Naive thymus-derived CD4-positive, alpha-beta T cell (primary cell): ENCODE measurements around the gene NELFB. TPM values are rescaled to one million over a fixed set of nuclear protein-coding genes. Genes with fewer than 3 reads are reported as not detected.

Experiments used
- ATAC-seq: fragments of 150-1000 bp; cut with Tn5 transposase; 2 replicates; pipeline ENCODE4 v1.10.0; 2021; ENCODE audit warnings: mild to moderate bottlenecking, moderate library complexity
- CTCF ChIA-PET: fragments of 350-600 bp; sonication (Branson Sonifier 250); formaldehyde crosslinking; loops from one replicate; lab custom pipeline; 2021; ENCODE audit warnings: antibody characterized with exemption; lab: Charles Lee
- POLR2A ChIA-PET: fragments of 350-600 bp; sonication (Branson Sonifier 250); formaldehyde crosslinking; loops from one replicate; lab custom pipeline; 2021; ENCODE audit warnings: antibody characterized with exemption, inconsistent platforms; lab: Charles Lee
- DNase-seq, 9 donors: peaks; one replicate each; pipeline versions ENCODE4 v3.0.0 to v3.0.0-alpha.2; 2020 to 2022; ENCODE audit warnings: mixed read lengths in 1 of 9
- H3K27ac ChIP-seq: one replicate; pipeline ENCODE4 v1.7.0; 2013; ENCODE audit warnings: mild to moderate bottlenecking, low read depth, low read length, moderate library complexity
- H3K27me3 ChIP-seq, 2 donors: one replicate each; pipeline ENCODE4 v1.7.0; 2013; ENCODE audit warnings: low read length in 2 of 2, mild to moderate bottlenecking in 2 of 2, moderate library complexity in 2 of 2; ENCODE audit not compliant: control insufficient read depth in 2 of 2, insufficient read depth in 2 of 2
- H3K36me3 ChIP-seq, 3 experiments: 1 replicate in 2 of 3; 2 replicates in 1 of 3; pipeline ENCODE4 v1.7.0; 2013; ENCODE audit warnings: low read length in 3 of 3, mild to moderate bottlenecking in 3 of 3, moderate library complexity in 1 of 3; ENCODE audit not compliant: insufficient read depth in 3 of 3, control insufficient read depth in 2 of 3
- H3K4me1 ChIP-seq, 2 donors: one replicate each; pipeline ENCODE4 v1.7.0; 2013; ENCODE audit warnings: low read length in 2 of 2, mild to moderate bottlenecking in 2 of 2, moderate library complexity in 1 of 2; ENCODE audit not compliant: control insufficient read depth in 2 of 2, insufficient read depth in 2 of 2
- H3K4me3 ChIP-seq: 2 replicates; pipeline ENCODE4 v1.7.0; 2013; ENCODE audit warnings: mild to moderate bottlenecking, low read length
- H3K9me3 ChIP-seq, 3 experiments: 1 replicate in 2 of 3; 2 replicates in 1 of 3; pipeline ENCODE4 v1.7.0; 2013; ENCODE audit warnings: low read length in 3 of 3; ENCODE audit not compliant: control insufficient read depth in 2 of 3
- H3K27ac Mint-ChIP-seq, 9 donors: one replicate each; pipeline ENCODE4 v1.8.0; 2020 to 2022; ENCODE audit warnings: mixed read lengths in 9 of 9, mild to moderate bottlenecking in 8 of 9, moderate library complexity in 5 of 9, inconsistent platforms in 2 of 9
- H3K27me3 Mint-ChIP-seq, 5 donors: one replicate each; pipeline ENCODE4 v1.8.0; 2021 to 2022; ENCODE audit warnings: mixed read lengths in 5 of 5, mild to moderate bottlenecking in 1 of 5
- H3K36me3 Mint-ChIP-seq, 5 donors: one replicate each; pipeline ENCODE4 v1.8.0; 2020 to 2022; ENCODE audit warnings: mixed read lengths in 5 of 5, mild to moderate bottlenecking in 3 of 5, inconsistent platforms in 1 of 5
- H3K4me1 Mint-ChIP-seq, 7 donors: one replicate each; pipeline ENCODE4 v1.8.0; 2020 to 2022; ENCODE audit warnings: mixed read lengths in 7 of 7, mild to moderate bottlenecking in 3 of 7, inconsistent platforms in 1 of 7
- H3K4me3 Mint-ChIP-seq, 10 donors: one replicate each; pipeline ENCODE4 v1.8.0; 2020 to 2022; ENCODE audit warnings: mild to moderate bottlenecking in 10 of 10, mixed read lengths in 10 of 10, moderate library complexity in 6 of 10, inconsistent platforms in 2 of 10
- H3K9me3 Mint-ChIP-seq, 11 donors: one replicate each; pipeline ENCODE4 v1.8.0; 2020 to 2022; ENCODE audit warnings: mixed read lengths in 11 of 11, mild to moderate bottlenecking in 4 of 11, inconsistent platforms in 1 of 11, moderate library complexity in 1 of 11
- intact Hi-C, 2 donors: fragments of 100-400 bp; cut with micrococcal nuclease; formaldehyde crosslinking; loops; one replicate each; pipeline ENCODE4 v1.15.1; 2023
- polyA plus RNA-seq, 2 donors: library from polyadenylated mRNA; unstranded; fragments of 300-500 nt; fragmentation: Illumina TruSeq; gene quantifications; one replicate each; pipeline ENCODE4 v1.2.3, GENCODE V29; 2021
- total RNA-seq, 6 experiments: library from RNA in 5 of 6; stranded (reverse) in 5 of 6; gene quantifications; 1 replicate in 5 of 6; 2 replicates in 1 of 6; pipeline ENCODE4 v1.2.3 and lab custom pipeline; 2021 to 2026

Gene NELFB
- total and polyA plus RNA-seq, 7 experiments from 2014 or later, result 22.9 to 64.2 (median 38.9) TPM

- intact Hi-C loops, result no loop called here
- Mint-ChIP-seq H3K9me3 (peaks cover 0 to 2% (median 0%) of the 10 kb centered on the region in 11 donors), H3K36me3 (no peaks in the 10 kb centered on the region), H3K4me1 (peaks cover 0 to 5% (median 0%) of the 10 kb centered on the region in 7 donors), H3K4me3 (no peak overlapping the region), H3K27ac (no peak overlapping the region), H3K27me3 (peaks cover 0 to 10% (median 0%) of the 10 kb centered on the region in 5 donors)
- Histone ChIP-seq H3K27me3 (no peaks in the 10 kb centered on the region), H3K4me1 (peaks cover 0 to 13% of the 10 kb centered on the region in 2 donors), H3K27ac (no peak overlapping the region), H3K4me3 (no peak overlapping the region), H3K9me3 (no peaks in the 10 kb centered on the region), H3K36me3 (no peaks in the 10 kb centered on the region)
- ATAC-seq, result no peak
- no peak for DNase-seq
- POLR2A ChIA-PET, result no interaction called here
- CTCF ChIA-PET, result no interaction called here
Observed at GRCh38 chr9:137233143-137233980, 21.8 kb upstream of the NELFB start.

DNA sequence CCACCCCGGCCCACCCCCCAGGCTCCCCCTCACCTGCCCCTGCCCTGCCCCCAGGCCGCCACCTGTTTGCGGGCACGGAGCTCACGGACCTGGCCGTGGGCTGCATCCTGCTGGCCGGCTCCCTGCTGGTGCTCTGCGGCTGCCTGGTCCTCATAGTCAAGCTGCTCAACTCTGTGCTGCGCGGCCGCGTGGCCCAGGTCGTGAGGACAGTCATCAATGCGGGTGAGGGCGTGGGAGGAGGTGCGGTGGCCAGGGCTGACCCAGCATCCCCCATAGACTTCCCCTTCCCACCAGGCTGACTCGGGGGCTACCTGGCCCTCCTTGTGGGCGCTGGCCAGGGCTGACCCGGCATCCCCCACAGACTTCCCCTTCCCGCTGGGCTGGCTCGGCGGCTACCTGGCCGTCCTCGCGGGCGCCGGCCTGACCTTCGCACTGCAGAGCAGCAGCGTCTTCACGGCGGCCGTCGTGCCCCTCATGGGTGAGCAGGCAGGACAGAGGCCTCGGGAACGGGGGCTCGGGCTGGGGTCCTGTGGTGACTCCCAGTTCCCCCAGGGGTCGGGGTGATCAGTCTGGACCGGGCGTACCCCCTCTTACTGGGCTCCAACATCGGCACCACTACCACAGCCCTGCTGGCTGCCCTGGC lies 21.0 kb upstream of the NELFB start:
- H3K36me3 Mint-ChIP-seq, result no peaks in the 10 kb centered on the region
- H3K27me3 ChIP-seq, result no peaks in the 10 kb centered on the region
- H3K9me3 ChIP-seq, result no peaks in the 10 kb centered on the region
- ChIA-PET POLR2A (interaction anchor here (0.8 kb wide), 1 partner anchor 104 kb away, joined by 3 read pairs; no protein-coding TSS in a partner anchor), CTCF (interaction anchor here (1.3 kb wide), 1 partner anchor 11 kb away, joined by 3 read pairs; no protein-coding TSS in a partner anchor)
- H3K27me3 Mint-ChIP-seq, result peaks cover 0 to 10% (median 0%) of the 10 kb centered on the region in 5 donors
- DNase-seq (no peak), ATAC-seq (no peak)
- no peak overlapping the region for H3K4me3 Mint-ChIP-seq
- H3K4me1 ChIP-seq, result peaks cover 5 to 13% of the 10 kb centered on the region in 2 donors
- intact Hi-C loops, result no loop called here
- H3K4me3 ChIP-seq, result no peak overlapping the region
- peaks cover 0 to 2% (median 0%) of the 10 kb centered on the region in 11 donors for H3K9me3 Mint-ChIP-seq
- H3K27ac Mint-ChIP-seq, result no peak overlapping the region
- H3K36me3 ChIP-seq, result no peaks in the 10 kb centered on the region
- peaks cover 4 to 9% (median 6%) of the 10 kb centered on the region in 7 donors for H3K4me1 Mint-ChIP-seq
- no peak overlapping the region for H3K27ac ChIP-seq

GRCh38 chr9:137234758-137235423 lies 20.2 kb upstream of the NELFB start:
- H3K4me1 ChIP-seq, result peaks cover 6 to 13% of the 10 kb centered on the region in 2 donors
- peaks cover 4 to 12% (median 10%) of the 10 kb centered on the region in 7 donors for H3K4me1 Mint-ChIP-seq

DNA sequence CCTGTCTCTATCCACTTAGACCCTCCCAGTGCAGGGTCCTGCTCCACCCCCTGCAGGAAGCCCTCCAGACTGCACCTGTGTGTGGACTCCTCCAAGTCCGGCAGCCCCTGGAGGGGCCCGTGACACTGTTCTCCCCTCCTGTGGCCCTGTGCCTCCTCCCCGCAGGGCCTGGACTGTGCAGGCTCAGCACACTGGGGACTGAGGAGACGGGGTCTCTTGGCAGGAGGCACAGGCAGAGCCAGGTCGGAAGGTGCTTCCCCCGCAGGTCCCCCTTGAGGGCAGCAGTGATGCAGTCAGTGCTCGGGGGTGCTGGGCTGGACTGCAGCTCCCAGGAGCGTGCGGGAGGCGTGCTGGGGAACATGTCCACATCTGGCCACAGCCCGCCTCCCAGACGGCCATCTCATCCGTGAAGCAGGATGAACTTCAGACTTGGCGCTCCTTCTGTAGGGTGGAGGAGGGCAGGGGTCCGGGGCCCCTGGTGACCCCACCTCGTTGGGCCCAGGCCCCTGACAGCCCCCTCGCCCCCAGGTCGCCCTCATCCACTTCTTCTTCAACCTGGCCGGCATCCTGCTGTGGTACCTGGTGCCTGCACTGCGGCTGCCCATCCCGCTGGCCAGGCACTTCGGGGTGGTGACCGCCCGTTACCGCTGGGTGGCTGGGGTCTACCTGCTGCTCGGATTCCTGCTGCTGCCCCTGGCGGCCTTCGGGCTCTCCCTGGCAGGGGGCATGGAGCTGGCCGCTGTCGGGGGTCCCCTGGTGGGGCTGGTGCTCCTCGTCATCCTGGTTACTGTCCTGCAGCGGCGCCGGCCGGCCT lies 19.5 kb upstream of the NELFB start:
- Histone ChIP-seq H3K4me1 (peaks cover 6 to 13% of the 10 kb centered on the region in 2 donors), H3K27ac (no peak overlapping the region), H3K4me3 (no peak overlapping the region), H3K36me3 (no peaks in the 10 kb centered on the region), H3K9me3 (no peaks in the 10 kb centered on the region), H3K27me3 (no peaks in the 10 kb centered on the region)
- Mint-ChIP-seq H3K4me3 (no peak overlapping the region), H3K4me1 (peaks cover 4 to 12% (median 11%) of the 10 kb centered on the region in 7 donors), H3K27ac (no peak overlapping the region), H3K36me3 (no peaks in the 10 kb centered on the region), H3K27me3 (peaks cover 0 to 10% (median 0%) of the 10 kb centered on the region in 5 donors), H3K9me3 (peaks cover 0 to 2% (median 0%) of the 10 kb centered on the region in 11 donors)
- intact Hi-C loops, result loop anchor here (1.0 to 5.0 kb wide), 8 partner anchors 12 to 206 kb away; partner anchors contain the start of genes NELFB (in 2 of the 2), NDOR1 (in 1 of the 2), NPDC1 (in 1 of the 2) and TMEM203 (in 1 of the 2)
- POLR2A ChIA-PET, result interaction anchor here (0.7 to 10.7 kb wide), 5 partner anchors 12 to 149 kb away, joined by 3 to 168 read pairs (median 4); partner anchors contain the start of genes MAN1B1, NELFB, RNF208 and STPG3
- DNase-seq, result no peak
- no peak for ATAC-seq
- CTCF ChIA-PET, result interaction anchor here (1.0 to 2.2 kb wide), 5 partner anchors 13 to 140 kb away, joined by 3 to 10 read pairs (median 3); no protein-coding TSS in a partner anchor

More at GRCh38 chr9:137234758-137235423, 20.2 kb upstream of the NELFB start:
- H3K27ac Mint-ChIP-seq, result peak overlapping the region in 1 of 9 donors; percentile 42
- Histone ChIP-seq H3K4me3 (no peak overlapping the region), H3K36me3 (no peaks in the 10 kb centered on the region), H3K27me3 (no peaks in the 10 kb centered on the region), H3K9me3 (no peaks in the 10 kb centered on the region), H3K27ac (no peak overlapping the region)
- DNase-seq, result no peak
- peaks cover 0 to 2% (median 0%) of the 10 kb centered on the region in 11 donors for H3K9me3 Mint-ChIP-seq
- no peaks in the 10 kb centered on the region for H3K36me3 Mint-ChIP-seq
- ATAC-seq, result no peak
- H3K27me3 Mint-ChIP-seq, result peaks cover 0 to 10% (median 0%) of the 10 kb centered on the region in 5 donors
- CTCF ChIA-PET, result interaction anchor here (1.0 to 1.3 kb wide), 2 partner anchors 12 to 30 kb away, joined by 3 read pairs; no protein-coding TSS in a partner anchor
- intact Hi-C loops, result loop anchor here in 1 of 2 donors (5.0 kb wide), 1 partner anchor 188 kb away; the partner anchor contains the start of gene NPDC1
- POLR2A ChIA-PET, result interaction anchor here (0.8 kb wide), 1 partner anchor 105 kb away, joined by 3 read pairs; no protein-coding TSS in a partner anchor
- no peak overlapping the region for H3K4me3 Mint-ChIP-seq

DNA sequence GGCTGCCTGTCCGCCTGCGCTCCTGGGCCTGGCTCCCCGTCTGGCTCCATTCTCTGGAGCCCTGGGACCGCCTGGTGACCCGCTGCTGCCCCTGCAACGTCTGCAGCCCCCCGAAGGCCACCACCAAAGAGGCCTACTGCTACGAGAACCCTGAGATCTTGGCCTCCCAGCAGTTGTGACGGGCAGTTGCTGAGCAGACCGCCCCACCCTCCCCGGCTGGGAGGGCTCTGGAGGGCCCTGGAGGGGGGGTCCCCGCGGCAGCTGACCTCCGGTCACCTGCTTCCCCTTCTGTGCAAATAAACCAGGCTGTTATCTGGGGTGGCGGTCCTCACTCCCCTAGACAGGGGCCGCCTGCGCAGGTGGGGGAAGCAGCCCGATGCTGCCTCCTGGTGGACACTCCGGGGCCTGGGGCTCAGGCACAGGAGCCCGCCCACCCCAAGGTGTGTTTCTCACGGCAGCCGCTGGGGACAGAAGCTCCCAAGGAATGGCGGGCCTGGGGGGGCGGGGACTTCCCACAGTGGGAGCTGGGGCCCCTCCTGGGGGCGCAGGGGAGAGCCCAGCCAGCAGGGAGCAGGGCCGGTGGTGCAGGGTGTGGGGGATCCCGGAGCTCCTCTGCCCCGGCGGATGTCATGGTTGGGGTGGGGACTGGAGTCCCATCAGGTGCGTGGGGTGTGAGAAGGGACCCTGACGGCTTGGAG lies 18.7 kb upstream of the NELFB start:
- Mint-ChIP-seq H3K9me3 (peaks cover 0 to 6% (median 0%) of the 10 kb centered on the region in 11 donors), H3K27ac (no peak overlapping the region), H3K36me3 (peaks cover 0 to 4% (median 0%) of the 10 kb centered on the region in 5 donors), H3K4me1 (peaks cover 4 to 16% (median 11%) of the 10 kb centered on the region in 7 donors), H3K4me3 (peak overlapping the region in 2 of 10 donors; percentile 25), H3K27me3 (peaks cover 0 to 10% (median 0%) of the 10 kb centered on the region in 5 donors)
- CTCF ChIA-PET, result interaction anchor here (0.5 to 2.2 kb wide), 16 partner anchors 9 to 757 kb away, joined by 3 to 13 read pairs (median 4); partner anchors contain the start of genes MAN1B1 and RNF224
- no peak overlapping the region for H3K27ac ChIP-seq
- no peaks in the 10 kb centered on the region for H3K36me3 ChIP-seq
- POLR2A ChIA-PET, result interaction anchor here (0.7 to 10.7 kb wide), 9 partner anchors 13 to 446 kb away, joined by 3 to 168 read pairs (median 3); partner anchors contain the start of genes MAN1B1, NELFB, RNF208 and STPG3
- H3K4me3 ChIP-seq, result peak overlapping the region; percentile 27
- H3K27me3 ChIP-seq, result no peaks in the 10 kb centered on the region
- ATAC-seq (peak; percentile 56), DNase-seq (peak; percentile 79 to 93 (median 87))
- intact Hi-C loops, result loop anchor here (1.0 to 5.0 kb wide), 8 partner anchors 13 to 207 kb away; partner anchors contain the start of genes NELFB (in 2 of the 2), NDOR1 (in 1 of the 2), NPDC1 (in 1 of the 2) and TMEM203 (in 1 of the 2)
- H3K4me1 ChIP-seq, result peaks cover 6 to 13% of the 10 kb centered on the region in 2 donors
- no peaks in the 10 kb centered on the region for H3K9me3 ChIP-seq
